IMR-90 (cell line): ENCODE results near the gene ARHGEF12. TPM values are rescaled to one million over a fixed set of nuclear protein-coding genes. Genes with fewer than 3 reads are reported as not detected.

Source experiments
- ATAC-seq: fragments of 200-7000 bp; cut with Tn5 transposase; 2 replicates; pipeline ENCODE4 v1.9.1; 2020; ENCODE audit warnings: low read depth, mild to moderate bottlenecking, moderate library complexity
- BruUV-seq: library from RNA; stranded (reverse); fragments of 400-500 nt; replicated peaks from 2 replicates; lab custom pipeline; 2021; lab: Mats Ljungman, UMichigan
- CTCF ChIA-PET: fragments of 300-600 bp; formaldehyde crosslinking; extraction: SDS; loops from one replicate; lab custom pipeline; 2021; ENCODE audit warnings: antibody characterized with exemption; lab: Yijun Ruan, JAX
- POLR2A ChIA-PET: fragments of 300-600 bp; sonication (Branson Sonifier 250); formaldehyde crosslinking; loops from one replicate; lab custom pipeline; 2022; ENCODE audit warnings: antibody characterized with exemption; ENCODE audit not compliant: unreplicated experiment; lab: Charles Lee
- DNase-seq: peaks from one replicate; pipeline ENCODE4 v3.0.0; 2013
- H2AFZ ChIP-seq: replicated peaks from 2 replicates; pipeline ENCODE3; 2013; ENCODE audit warnings: low read length, mild to moderate bottlenecking; ENCODE audit not compliant: poor library complexity
- H2AK5ac ChIP-seq: 2 replicates; pipeline ENCODE4 v1.6.1; 2013; ENCODE audit warnings: low read depth, low read length, inconsistent platforms
- H2AK9ac ChIP-seq: replicated peaks from 2 replicates; pipeline ENCODE3; 2013; ENCODE audit warnings: mild to moderate bottlenecking, low read depth, low read length, moderate library complexity; ENCODE audit not compliant: poor library complexity
- H2BK120ac ChIP-seq: 2 replicates; pipeline ENCODE4 v1.6.1; 2013; ENCODE audit warnings: low read depth, low read length, inconsistent platforms
- H2BK15ac ChIP-seq: 3 replicates; pipeline ENCODE4 v1.6.1; 2013; ENCODE audit warnings: low read depth, low read length, inconsistent platforms
- H2BK20ac ChIP-seq: 2 replicates; pipeline ENCODE4 v1.6.1; 2013; ENCODE audit warnings: low read depth, mild to moderate bottlenecking, inconsistent platforms, low read length, moderate library complexity
- H2BK5ac ChIP-seq: 2 replicates; pipeline ENCODE4 v1.6.1; 2013; ENCODE audit warnings: mild to moderate bottlenecking, low read depth, low read length, inconsistent platforms; ENCODE audit not compliant: poor library complexity, severe bottlenecking
- H3K14ac ChIP-seq: replicated peaks from 2 replicates; pipeline ENCODE4 v1.6.1; 2013; ENCODE audit warnings: low read depth, low read length, inconsistent platforms
- H3K18ac ChIP-seq: 2 replicates; pipeline ENCODE4 v1.6.1; 2013; ENCODE audit warnings: low read depth, low read length, control low read depth
- H3K23ac ChIP-seq: 2 replicates; pipeline ENCODE4 v1.6.1; 2013; ENCODE audit warnings: low read depth, low read length, inconsistent platforms
- H3K27ac ChIP-seq: 2 replicates; pipeline ENCODE4 v1.5.1; 2013; ENCODE audit warnings: mild to moderate bottlenecking, control low read depth, low read length; ENCODE audit not compliant: insufficient read depth
- H3K27me3 ChIP-seq: 2 replicates; pipeline ENCODE4 v1.6.1; 2013; ENCODE audit warnings: low read length; ENCODE audit not compliant: control insufficient read depth, insufficient read depth
- H3K36me3 ChIP-seq: 2 replicates; pipeline ENCODE4 v1.6.1; 2013; ENCODE audit warnings: low read length, mixed read lengths; ENCODE audit not compliant: control insufficient read depth, insufficient read depth
- H3K4ac ChIP-seq: 2 replicates; pipeline ENCODE4 v1.6.1; 2013; ENCODE audit warnings: low read depth, low read length, inconsistent platforms
- H3K4me1 ChIP-seq: 2 replicates; pipeline ENCODE4 v1.6.1; 2013; ENCODE audit warnings: low read length, mixed read lengths; ENCODE audit not compliant: control insufficient read depth, insufficient read depth
- H3K4me2 ChIP-seq: 2 replicates; pipeline ENCODE4 v1.6.1; 2013; ENCODE audit warnings: low read depth, mild to moderate bottlenecking, control low read depth, low read length, moderate library complexity
- H3K4me3 ChIP-seq: 2 replicates; pipeline ENCODE4 v1.5.1; 2013; ENCODE audit warnings: low read depth, mild to moderate bottlenecking, control low read depth, low read length, moderate library complexity; ENCODE audit not compliant: insufficient read depth
- H3K56ac ChIP-seq: 2 replicates; pipeline ENCODE4 v1.6.1; 2013; ENCODE audit warnings: low read length, inconsistent platforms; ENCODE audit not compliant: insufficient read depth; ENCODE audit errors: extremely low read depth
- H3K79me1 ChIP-seq, 2 experiments: 2 replicates each; pipeline ENCODE4 v1.6.1; 2013; ENCODE audit warnings: low read length in 2 of 2, inconsistent platforms in 1 of 2, low read depth in 1 of 2
- H3K9ac ChIP-seq: 2 replicates; pipeline ENCODE4 v1.6.1; 2013; ENCODE audit warnings: low read depth, low read length, control low read depth
- H3K9me1 ChIP-seq: 2 replicates; pipeline ENCODE4 v1.6.1; 2013; ENCODE audit warnings: low read length, inconsistent platforms; ENCODE audit not compliant: insufficient read depth
- H3K9me3 ChIP-seq: 2 replicates; pipeline ENCODE4 v1.6.1; 2013; ENCODE audit warnings: low read length; ENCODE audit not compliant: control insufficient read depth, insufficient read depth
- H4K20me1 ChIP-seq: 2 replicates; pipeline ENCODE4 v1.6.1; 2013; ENCODE audit warnings: low read length, inconsistent platforms; ENCODE audit not compliant: insufficient read depth
- H4K5ac ChIP-seq: 2 replicates; pipeline ENCODE4 v1.6.1; 2013; ENCODE audit warnings: mild to moderate bottlenecking, low read depth, low read length, control low read depth
- H4K8ac ChIP-seq, 2 experiments: 2 replicates each; pipeline ENCODE4 v1.6.1; 2013; ENCODE audit warnings: low read depth in 2 of 2, low read length in 2 of 2, control low read depth in 1 of 2, inconsistent platforms in 1 of 2
- H4K91ac ChIP-seq: 2 replicates; pipeline ENCODE4 v1.6.1; 2013; ENCODE audit warnings: low read depth, low read length, inconsistent platforms; ENCODE audit not compliant: insufficient read depth
- CEBPB ChIP-seq: IDR thresholded peaks from 2 replicates; pipeline ENCODE4 v1.6.1; 2012; ENCODE audit warnings: low read depth, low read length, improper control_type of control experiment
- CHD1 ChIP-seq: IDR thresholded peaks from 2 replicates; pipeline ENCODE4 v1.6.1; 2012; ENCODE audit warnings: low read depth, low read length, improper control_type of control experiment
- ELK1 ChIP-seq: fragments of 150-350 bp; IDR thresholded peaks from 2 replicates; pipeline ENCODE4 v1.6.1; 2016; ENCODE audit warnings: low read depth, mild to moderate bottlenecking, low read length, moderate library complexity, borderline replicate concordance
- MAFK ChIP-seq: IDR thresholded peaks from 2 replicates; pipeline ENCODE4 v1.6.1; 2012; ENCODE audit warnings: low read depth, low read length, improper control_type of control experiment
- MAZ ChIP-seq: IDR thresholded peaks from 2 replicates; pipeline ENCODE4 v1.6.1; 2012; ENCODE audit warnings: low read depth, mild to moderate bottlenecking, low read length, improper control_type of control experiment, moderate library complexity, borderline replicate concordance
- MXI1 ChIP-seq: IDR thresholded peaks from 2 replicates; pipeline ENCODE4 v1.6.1; 2012; ENCODE audit warnings: low read depth, mild to moderate bottlenecking, low read length, moderate library complexity, borderline replicate concordance
- NFE2L2 ChIP-seq: fragments of 150-350 bp; IDR thresholded peaks from 2 replicates; pipeline ENCODE4 v1.6.1; 2016; ENCODE audit warnings: low read depth, mild to moderate bottlenecking, low read length
- POLR2A ChIP-seq: IDR thresholded peaks from 2 replicates; pipeline ENCODE4 v1.6.1; 2012; ENCODE audit warnings: mild to moderate bottlenecking, low read depth, low read length
- RCOR1 ChIP-seq: IDR thresholded peaks from 2 replicates; pipeline ENCODE4 v1.6.1; 2012; ENCODE audit warnings: mild to moderate bottlenecking, low read length, improper control_type of control experiment; ENCODE audit not compliant: insufficient replicate concordance
- RFX5 ChIP-seq: IDR thresholded peaks from 2 replicates; pipeline ENCODE4 v1.8.0; 2012; ENCODE audit warnings: low read depth, mild to moderate bottlenecking, low read length, moderate library complexity
- SMC3 ChIP-seq: fragments of 150-350 bp; IDR thresholded peaks from 2 replicates; pipeline ENCODE4 v1.6.1; 2016; ENCODE audit warnings: low read depth, mild to moderate bottlenecking, antibody characterized with exemption, low read length, moderate library complexity
- USF2 ChIP-seq: fragments of 150-350 bp; IDR thresholded peaks from 2 replicates; pipeline ENCODE4 v1.6.1; 2017; ENCODE audit warnings: mild to moderate bottlenecking, antibody characterized with exemption, low read length, low read depth
- WGBS, 2 experiments: methylation state at CpG; one replicate each; pipeline versions ENCODE4 v1.1.5 to v1.1.7; 2013; ENCODE audit warnings: missing lambda C conversion rate in 2 of 2; ENCODE audit not compliant: insufficient read length in 1 of 2; ENCODE audit errors: extremely low coverage in 2 of 2; 5-methylcytosine and 5-hydroxymethylcytosine counted together
- dilution Hi-C: fragments of 300-500 bp; cut with HindIII; formaldehyde crosslinking; loops from one replicate; pipeline ENCODE4 v1.14.3; 2018; ENCODE audit warnings: low sequenced_read_pairs; ENCODE audit not compliant: unreplicated experiment
- in situ Hi-C: fragments of 300-500 bp; cut with MboI; formaldehyde crosslinking; loops from 3 replicates; pipeline ENCODE4 v1.14.3; 2019; ENCODE audit warnings: low sequenced_read_pairs, inconsistent platforms, mixed read lengths
- intact Hi-C: fragments of 100-400 bp; cut with micrococcal nuclease; formaldehyde crosslinking; loops from 2 replicates; pipeline ENCODE4 v1.10.0; 2022
- polyA plus RNA-seq, 3 experiments: library from polyadenylated mRNA; depleted of rRNA; stranded (reverse); fragments of >200 nt; gene quantifications; 2 replicates each; pipeline ENCODE4 v1.2.3, GENCODE V29; 2012; ENCODE audit warnings: low replicate concordance in 1 of 3
- total RNA-seq: library from RNA; depleted of rRNA; stranded (reverse); fragments of >200 nt; gene quantifications from 2 replicates; pipeline ENCODE4 v1.2.3, GENCODE V29; 2012

The ARHGEF12 gene
- total and polyA plus RNA-seq, 2 of the 4 experiments (the other 2 are of a cell fraction) = 25.5 to 115 TPM

GRCh38 chr11:120386318-120386717 is 50.1 kb downstream of the ARHGEF12 start:
- no peak overlapping the region for H3K4me2 ChIP-seq
- TF ChIP-seq RCOR1 = no peak
- no peak for TF ChIP-seq NFE2L2
- TF ChIP-seq CEBPB = no peak
- no peak for TF ChIP-seq MAZ
- TF ChIP-seq MAFK = no peak
- TF ChIP-seq SMC3 = no peak
- no peak for TF ChIP-seq RFX5
- no peak for TF ChIP-seq USF2
- no peak for TF ChIP-seq ELK1
- no peak for TF ChIP-seq CHD1
- no peak for TF ChIP-seq MXI1
- no peak for TF ChIP-seq POLR2A
- no peak overlapping the region for H3K18ac ChIP-seq
- H4K91ac ChIP-seq = no peak overlapping the region
- dilution Hi-C loops (no loop called here), in situ Hi-C loops (no loop called here), intact Hi-C loops (loop anchor here (5.0 kb wide), 2 partner anchors 36 to 49 kb away; partner anchors contain the start of gene ARHGEF12)
- H2BK15ac ChIP-seq = no peak overlapping the region
- POLR2A ChIA-PET = no interaction called here
- no peaks in the 10 kb centered on the region for H3K36me3 ChIP-seq
- no peak overlapping the region for H3K27ac ChIP-seq
- H2BK120ac ChIP-seq = no peak overlapping the region
- WGBS, 2 experiments = no CpG with 5 or more reads among the region's 1 CpG
- H3K4me3 ChIP-seq = no peak overlapping the region
- H2AK5ac ChIP-seq = no peak overlapping the region
- H3K14ac ChIP-seq = no peak overlapping the region
- ATAC-seq (no peak), DNase-seq (no peak)
- H4K8ac ChIP-seq = no peak overlapping the region
- no peak overlapping the region for H3K56ac ChIP-seq
- no peaks in the 10 kb centered on the region for H3K9me3 ChIP-seq
- H2AFZ ChIP-seq = no peak overlapping the region
- H2AK9ac ChIP-seq = no peak overlapping the region
- H3K4ac ChIP-seq = no peak overlapping the region
- H3K4me1 ChIP-seq = peaks cover 13% of the 10 kb centered on the region
- H2BK5ac ChIP-seq = no peak overlapping the region
- no peak overlapping the region for H2BK20ac ChIP-seq
- H3K9ac ChIP-seq = no peak overlapping the region
- H3K23ac ChIP-seq = no peak overlapping the region
- BruUV-seq = no TSS peak
- H4K5ac ChIP-seq = no peak overlapping the region
- peaks cover 6% of the 10 kb centered on the region; the same call in 1 of the 2 replicates for H3K9me1 ChIP-seq
- CTCF ChIA-PET = interaction anchor here (0.8 to 2.0 kb wide), 3 partner anchors 10 to 44 kb away, joined by 3 to 8 read pairs (median 7); no protein-coding TSS in a partner anchor
- H3K27me3 ChIP-seq = no peaks in the 10 kb centered on the region
- H3K79me1 ChIP-seq = peaks cover 16 to 63% of the 10 kb centered on the region in 2 experiments; a peak in 3 of 4 replicates
- H4K20me1 ChIP-seq = peaks cover 68% of the 10 kb centered on the region; the same call in 1 of the 2 replicates
